CD4-positive, alpha-beta T cell treated with Interleukin-17A for 1 hour (primary cell): ENCODE data around the gene SREK1.
A peak's percentile ranks its signal among the peaks of the same experiment; 100 is the strongest.
"Not testable (repeated sequence)": the region's sequence is repeated elsewhere in the genome, so short reads cannot be mapped to it uniquely, and the experiment has no call there.

ENCODE experiments used
- DNase-seq: peaks from one replicate; pipeline ENCODE4 v3.0.0-alpha.2; 2020

SREK1 gene, protein sequence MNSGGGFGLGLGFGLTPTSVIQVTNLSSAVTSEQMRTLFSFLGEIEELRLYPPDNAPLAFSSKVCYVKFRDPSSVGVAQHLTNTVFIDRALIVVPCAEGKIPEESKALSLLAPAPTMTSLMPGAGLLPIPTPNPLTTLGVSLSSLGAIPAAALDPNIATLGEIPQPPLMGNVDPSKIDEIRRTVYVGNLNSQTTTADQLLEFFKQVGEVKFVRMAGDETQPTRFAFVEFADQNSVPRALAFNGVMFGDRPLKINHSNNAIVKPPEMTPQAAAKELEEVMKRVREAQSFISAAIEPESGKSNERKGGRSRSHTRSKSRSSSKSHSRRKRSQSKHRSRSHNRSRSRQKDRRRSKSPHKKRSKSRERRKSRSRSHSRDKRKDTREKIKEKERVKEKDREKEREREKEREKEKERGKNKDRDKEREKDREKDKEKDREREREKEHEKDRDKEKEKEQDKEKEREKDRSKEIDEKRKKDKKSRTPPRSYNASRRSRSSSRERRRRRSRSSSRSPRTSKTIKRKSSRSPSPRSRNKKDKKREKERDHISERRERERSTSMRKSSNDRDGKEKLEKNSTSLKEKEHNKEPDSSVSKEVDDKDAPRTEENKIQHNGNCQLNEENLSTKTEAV

DNA sequence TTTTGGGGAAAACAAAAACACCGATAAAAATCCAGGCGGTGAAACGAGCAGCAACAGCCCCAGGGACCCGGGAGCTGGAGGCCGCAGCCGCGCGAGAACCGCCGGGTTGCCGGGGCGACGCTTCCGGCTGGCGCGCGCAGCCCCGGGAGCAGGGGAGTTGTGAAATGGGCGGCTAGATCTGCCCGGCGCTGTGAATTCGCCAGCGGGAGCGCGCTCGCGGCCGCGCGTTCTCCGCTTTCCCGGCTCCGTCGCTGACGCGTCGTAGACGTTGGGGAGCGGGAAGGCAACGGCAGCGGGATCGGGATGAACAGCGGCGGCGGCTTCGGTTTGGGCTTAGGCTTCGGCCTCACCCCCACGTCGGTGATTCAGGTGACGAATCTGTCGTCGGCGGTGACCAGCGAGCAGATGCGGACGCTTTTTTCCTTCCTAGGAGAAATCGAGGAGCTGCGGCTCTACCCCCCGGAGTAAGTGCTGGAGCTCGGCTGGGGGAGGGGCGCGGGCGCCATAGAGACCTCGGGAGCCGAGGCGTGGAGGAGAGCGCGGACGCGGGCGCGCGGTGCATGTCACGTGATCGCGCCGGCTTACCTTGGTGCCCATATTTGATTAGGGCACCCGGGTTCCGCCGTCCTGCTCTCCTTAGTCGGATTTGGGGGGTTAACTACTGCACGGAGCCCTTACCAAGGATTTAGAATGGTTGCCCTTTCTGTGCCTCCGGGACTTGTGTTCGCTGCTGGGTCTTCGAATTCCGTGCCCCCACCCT lies at the start of gene SREK1:
Gene SREK1 (plus strand): TSS at position 227 of the 760 bp plus-strand sequence. CDS start 77 bp downstream, at position 304.
- peak; percentile 88 for DNase-seq

DNA sequence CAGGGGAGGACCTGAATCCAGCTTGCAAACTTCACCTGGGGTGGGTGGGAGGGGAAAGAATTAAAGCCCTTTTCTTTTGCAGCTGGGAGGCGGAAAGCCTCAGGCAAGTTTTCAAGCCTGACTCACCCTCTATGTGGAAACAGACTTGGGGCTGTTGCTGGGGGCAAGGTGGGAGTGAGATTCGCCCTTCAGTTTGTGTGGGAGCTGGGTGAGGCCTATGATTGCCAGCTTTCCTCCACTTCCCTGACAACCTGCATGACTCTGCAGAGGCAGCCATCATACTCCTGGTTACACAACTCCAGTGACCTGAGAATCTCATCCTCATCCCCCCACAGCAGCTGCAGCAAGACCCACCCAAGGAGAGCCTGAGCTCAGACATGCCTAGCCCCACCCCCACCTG lies 43.2 kb upstream of the SREK1 start:
- DNase-seq: no peak

DNA sequence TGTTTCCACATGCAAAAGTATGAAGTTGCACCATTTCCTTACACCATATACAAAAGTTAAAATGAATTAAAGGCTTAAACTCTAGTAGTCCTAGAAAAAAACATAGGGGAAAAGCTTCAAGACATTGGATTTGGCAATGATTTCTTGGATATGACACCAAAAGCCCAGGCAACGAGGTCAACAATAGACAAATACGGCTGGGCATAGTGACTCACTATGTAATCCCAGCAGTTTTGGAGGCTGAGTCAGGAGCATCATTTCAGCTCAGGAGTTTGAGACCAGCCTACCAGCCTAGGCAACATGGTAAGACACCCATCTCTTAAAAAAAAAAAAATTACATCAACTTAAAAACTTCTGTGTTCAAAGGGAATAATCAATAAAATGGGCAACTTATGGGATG lies 30.9 kb upstream of the SREK1 start:
- no peak for DNase-seq

DNA sequence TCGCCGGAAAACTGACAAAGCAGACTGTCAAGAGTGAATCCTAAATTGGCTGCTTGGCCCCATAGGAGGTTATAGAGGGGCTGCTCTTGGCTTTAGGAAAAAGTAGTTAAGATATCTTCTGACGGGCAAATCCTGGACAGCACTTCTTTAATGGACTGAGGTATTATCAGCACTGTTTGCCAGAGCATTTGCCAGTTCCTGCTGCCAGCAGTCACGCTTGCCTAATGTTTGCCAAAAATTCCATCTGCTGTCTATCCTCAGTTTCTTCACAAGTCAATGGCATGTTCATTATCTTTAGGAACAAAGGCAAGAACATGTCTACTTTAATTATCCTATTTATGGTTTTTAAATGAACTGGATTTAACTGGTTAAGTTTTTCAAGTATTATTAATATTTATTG lies 25.8 kb upstream of the SREK1 start:
- DNase-seq: no peak

DNA sequence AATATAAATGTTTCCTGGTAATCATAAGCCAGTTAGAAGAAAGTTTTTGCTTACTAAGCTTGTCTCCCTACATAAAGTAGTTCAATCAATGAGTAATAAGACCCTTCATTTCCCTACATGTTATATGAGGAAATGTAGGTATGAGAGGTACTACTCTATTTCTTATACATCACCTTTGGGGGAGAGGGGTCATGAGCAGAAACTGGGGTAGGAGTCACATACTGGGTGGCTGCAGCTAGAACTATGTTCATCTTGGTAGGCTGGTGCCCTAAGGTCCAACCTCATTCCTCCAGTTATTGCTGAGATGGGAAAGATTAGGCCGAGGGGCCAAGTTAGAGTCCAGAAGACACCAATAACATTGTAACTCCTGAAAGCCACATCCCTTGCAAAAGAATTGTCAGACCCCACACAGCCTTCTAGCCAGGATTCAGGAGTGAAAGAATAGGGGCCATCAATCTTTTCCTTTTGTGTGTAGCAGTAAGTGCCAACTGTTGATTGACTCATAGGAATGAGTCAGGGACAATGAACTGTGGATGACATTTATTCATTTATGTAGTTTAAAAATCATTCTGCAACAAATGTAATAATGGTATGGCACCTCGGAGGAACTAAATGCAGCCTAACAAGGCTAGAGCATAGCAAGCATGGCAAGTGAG lies 21.6 kb upstream of the SREK1 start:
- no peak for DNase-seq

DNA sequence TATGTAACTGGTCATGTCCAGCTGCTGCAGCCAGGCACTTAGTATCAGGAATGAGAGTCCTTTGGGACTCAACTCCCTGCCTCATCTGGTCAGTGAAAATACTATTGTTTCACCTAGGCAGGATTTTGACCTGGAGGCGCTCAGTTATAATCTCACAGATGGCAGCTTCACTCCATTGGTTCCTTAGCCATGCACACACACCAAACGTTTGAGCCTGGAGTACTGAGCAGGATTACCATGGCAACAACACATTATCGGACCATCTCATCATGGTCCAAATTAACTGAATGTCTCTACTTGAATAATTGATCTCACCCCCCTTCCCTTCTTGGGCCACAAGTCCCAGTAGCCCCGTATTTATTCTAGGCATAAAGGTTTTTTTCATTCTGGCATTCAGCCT lies 15.0 kb upstream of the SREK1 start:
- DNase-seq: no peak

DNA sequence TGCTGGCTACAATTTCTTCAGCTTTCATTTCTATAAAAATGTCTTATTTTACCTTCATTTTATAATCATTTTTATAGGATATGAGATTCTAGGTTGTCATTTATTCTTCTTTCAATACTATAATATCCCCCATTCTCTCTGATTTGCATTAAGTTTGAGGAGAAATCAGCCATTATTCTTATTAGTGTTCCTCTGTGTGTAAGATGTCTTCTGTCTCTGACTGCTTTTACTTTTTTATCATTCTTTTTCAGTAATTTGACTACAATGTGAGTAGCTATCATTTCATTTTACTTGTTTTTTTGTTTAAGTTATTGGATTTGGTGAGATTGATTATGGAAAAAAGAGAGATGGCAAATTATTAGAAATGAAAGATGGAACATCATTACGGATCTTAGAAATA lies 13.6 kb upstream of the SREK1 start:
- no peak for DNase-seq

DNA sequence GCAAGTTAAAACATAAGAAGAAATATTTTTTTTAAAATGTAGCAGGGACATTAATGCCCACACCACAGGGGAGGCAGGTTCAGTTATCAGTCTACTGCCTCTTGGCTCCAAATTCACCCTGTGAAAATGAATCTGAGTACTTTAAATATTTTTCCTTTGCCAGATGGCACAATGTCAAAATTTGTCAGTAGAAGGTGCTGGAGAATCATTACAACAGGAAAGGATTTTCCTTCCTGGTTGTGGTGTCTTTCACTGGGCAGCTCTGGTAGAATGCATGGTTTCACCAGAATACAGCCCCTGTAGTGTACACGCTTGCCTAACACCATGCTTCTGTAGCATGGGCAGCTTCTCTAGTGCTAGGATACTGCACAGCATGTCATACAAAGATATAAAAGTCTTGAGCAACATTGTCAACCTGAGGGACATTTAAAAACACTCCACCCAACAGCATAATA lies 9.7 kb upstream of the SREK1 start:
- DNase-seq: no peak

DNA sequence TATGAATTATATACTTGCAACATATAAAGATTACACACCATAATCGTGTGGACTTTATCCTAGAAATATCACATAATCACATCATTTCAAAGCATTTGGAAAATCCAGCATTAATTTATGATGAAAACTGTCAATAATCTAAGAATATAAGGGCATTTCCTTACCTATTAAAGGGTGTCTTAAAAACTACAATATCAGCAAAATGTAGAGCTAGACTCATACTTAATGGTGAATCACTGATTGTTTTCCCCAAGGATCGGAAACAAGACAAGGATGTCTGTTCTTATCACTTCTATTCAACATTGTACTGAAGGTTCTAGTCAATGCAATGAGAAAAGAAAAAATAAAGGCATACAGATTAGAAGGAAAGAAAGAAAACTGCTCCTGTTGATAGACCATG lies 8.0 kb upstream of the SREK1 start:
- no peak for DNase-seq

DNA sequence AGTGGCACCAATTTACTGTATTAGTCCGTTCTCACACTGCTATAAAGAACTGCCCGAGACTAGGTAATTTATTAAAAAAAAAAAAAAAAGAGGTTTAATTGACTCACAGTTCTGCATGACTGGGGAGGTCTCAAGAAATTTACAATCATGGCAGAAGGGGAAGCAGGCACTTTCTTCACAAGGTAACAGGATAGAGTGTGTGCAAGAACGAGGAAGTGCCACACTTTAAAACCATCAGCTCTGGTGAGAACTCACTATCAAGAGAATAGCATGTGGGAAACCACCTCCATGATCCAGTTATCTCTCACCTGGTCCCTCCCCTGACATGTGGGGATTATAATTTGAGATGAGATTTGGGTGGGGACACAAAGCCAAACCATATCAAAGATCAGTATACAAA lies 7.2 kb upstream of the SREK1 start:
- not testable (repeated sequence) for DNase-seq

DNA sequence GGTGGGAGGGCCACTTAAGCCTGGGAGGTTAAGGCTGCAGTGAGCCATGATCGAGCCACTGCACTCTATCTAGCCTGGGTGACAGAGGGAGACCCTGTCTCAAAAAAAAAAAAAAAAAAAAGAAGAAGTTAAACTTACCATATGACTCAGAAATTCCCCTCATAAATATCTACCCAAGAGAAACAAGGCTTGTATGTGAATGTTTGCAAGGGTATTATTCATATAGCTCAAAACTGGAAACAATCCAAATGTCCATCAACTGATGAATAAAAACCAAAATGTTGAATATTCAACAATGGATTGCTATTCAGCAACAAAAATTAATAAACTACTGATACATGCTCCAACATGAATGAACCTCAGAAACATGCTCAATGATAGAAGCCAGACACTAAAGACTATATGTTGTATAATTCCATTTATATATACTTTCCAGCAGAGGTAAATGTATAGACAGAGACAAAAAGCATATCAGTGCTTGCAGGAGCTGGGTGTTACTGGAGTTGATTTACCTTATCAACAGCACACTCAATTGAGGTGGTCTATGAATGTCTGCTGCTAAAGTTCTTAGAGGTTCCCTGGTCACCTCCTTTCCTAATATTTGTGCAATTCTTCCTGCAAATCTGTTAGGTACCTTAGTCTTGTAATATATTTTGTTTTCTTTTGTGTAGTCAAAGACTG lies 5.3 kb upstream of the SREK1 start:
- no peak for DNase-seq

DNA sequence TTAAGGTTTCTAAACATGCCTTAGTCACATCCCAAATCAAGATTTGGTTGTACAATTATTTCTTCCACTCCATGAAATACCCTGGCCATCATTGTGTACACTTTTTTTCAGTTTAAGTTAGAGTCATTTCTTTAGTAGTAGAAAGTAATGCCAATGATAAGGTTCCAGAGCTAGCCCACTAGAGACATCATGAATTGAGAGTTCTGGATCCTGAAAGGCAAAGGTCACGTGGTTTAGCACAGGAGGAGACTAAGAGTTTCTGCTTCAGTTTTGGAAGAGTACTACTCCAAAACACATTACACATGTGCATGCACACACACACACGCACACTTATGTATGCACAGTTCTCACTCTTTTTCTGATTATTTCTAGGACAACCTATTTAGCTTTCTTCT lies 4.8 kb upstream of the SREK1 start:
- no peak for DNase-seq

DNA sequence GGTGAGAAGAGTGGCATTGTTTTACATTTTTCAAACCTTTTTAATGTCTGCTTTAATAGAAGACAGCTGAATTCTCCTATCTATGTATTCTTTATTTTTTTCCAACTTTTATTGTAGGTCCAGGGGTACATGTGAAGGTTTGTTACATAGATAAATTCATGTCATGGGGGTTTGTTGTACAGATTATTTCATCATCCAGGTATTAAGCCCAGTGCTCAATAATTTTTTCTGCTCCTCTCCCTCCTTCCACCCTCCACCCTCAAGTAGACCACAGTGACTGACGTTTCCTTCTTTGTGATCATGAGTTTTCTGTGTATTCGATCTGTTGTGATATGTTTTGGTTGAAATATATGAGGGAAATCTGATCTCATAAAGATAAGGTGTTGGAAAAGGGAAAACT lies 1.7 kb upstream of the SREK1 start:
- DNase-seq: no peak

DNA sequence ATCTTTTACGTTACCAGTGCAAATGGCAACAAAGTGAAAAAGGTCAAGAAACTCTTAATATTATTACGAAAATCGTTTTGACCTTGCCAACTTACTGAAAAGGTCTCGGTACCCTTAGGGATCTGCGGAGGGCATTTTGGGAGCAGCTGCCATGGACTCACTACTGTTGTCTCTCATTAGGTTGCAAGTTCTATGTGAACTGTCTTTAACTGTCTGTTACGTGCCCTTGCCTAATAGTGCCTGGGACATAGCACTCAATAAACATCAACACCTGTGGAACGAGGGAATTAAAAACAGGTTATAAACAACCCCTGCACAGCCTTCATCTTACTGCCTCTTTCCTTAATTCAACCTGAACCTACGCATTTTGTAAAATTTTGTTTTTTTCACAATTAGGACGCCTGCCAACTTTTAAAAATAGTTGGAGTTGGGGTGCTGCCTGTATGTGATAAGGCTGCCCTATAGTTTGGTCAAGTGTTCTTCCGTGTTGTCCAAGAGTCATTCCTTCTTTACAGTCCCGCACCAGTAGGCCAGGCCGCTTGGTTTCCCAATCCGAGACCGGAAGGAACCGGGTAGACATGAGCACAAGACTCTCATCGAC lies 527 bp upstream of the SREK1 start:
- no peak for DNase-seq

DNA sequence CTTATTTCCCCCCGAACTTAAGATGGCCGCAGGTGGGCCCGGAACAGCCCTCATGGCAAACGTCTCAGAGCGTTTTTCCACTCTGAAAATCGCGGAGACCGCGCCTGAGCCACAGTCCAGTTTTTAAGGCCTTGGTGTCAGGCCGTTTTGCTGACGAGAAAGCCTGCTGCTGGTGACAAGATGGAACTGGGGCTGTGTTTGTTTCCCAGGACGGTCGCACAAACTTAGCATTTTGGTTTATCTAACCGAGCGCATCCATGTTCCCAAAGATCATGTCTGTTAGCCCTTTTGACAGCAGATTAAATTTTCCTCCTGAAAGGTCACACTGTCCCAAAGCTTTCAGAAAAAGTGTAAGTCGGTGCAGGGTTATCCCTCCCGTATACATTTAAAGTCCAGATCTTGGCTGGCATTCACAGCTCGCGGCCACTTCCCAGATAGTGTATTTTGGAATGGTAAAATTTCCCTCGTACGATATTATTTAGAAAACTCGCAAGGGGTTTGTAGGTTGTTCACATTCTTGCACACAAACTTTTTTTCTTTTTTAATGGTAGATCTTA lies 812 bp downstream of the SREK1 start:
- DNase-seq: no peak

DNA sequence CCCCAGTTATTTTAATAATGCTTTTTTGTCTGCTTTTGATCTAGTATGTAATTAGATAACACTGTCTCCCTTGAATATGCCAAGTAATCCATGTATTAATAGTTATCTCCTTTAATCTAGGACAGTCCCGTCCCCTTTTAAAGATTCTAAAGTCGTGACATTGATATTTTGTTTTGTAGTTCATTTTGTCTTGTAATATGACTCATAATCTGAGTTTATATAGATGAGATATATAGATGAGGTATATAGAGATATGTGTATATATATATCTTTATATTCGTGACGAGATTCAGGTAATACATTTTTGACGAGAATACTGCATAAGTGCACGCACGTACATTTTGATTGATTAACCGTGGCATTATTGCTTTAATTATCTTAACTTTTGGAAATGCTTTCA lies 1.6 kb downstream of the SREK1 start:
- DNase-seq: no peak

DNA sequence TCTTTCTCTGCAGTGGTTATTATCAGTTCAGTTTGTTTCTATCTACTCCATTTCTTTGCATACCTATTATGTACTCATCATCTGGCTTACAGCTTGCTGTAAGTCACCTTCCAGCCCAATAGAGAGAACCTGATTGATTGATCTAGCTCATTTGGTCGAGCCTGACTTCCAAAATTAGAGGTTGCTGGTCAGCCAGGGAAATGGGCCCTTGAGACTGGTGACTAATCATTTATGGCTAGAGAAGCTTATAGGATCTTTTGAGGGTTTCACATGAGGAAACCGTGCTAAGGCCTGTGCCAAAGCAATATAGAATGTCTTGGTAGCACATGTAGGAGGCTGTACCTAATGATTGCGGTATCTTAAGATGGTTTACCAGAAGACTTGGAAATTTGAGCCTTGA lies 5.8 kb downstream of the SREK1 start:
- DNase-seq: no peak

DNA sequence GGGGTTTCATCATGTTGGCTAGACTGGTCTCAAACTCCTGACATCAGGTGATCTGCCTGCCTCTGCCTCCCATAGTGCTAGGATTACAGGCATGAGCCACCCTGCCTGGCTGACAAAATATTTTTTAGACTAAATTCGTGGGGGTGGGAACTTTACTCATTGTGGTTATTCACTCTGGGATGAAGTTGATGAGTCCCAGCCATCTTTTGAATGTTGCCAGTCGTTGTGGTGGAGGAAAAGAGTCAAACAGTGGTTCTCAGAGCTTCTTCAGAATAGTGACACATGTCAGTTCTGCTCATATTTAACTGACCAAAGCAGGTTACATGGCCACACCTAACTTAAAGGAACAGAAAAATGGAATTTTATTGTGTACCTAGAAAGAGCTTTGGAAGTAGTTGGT lies 6.9 kb downstream of the SREK1 start:
- DNase-seq: no peak

DNA sequence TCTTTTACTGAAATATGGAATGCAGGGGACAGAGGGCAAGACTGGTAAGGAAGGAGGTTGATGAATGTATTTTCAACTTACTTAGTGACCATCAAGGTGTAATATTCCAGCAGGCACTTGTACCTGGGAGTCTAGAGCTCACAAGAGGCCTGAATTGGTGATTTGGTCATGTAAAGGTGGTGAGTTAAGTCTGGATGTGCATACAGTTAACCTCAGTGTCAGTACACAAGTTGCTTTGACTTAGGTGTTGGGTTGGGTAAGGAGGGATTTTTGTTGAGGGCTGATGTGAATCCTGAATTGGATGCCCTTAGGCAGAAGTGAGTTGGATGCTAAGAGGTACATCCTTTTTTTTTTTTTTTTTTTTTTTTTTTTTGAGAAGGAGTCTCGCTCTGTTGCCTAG lies 7.4 kb downstream of the SREK1 start:
- DNase-seq: no peak

DNA sequence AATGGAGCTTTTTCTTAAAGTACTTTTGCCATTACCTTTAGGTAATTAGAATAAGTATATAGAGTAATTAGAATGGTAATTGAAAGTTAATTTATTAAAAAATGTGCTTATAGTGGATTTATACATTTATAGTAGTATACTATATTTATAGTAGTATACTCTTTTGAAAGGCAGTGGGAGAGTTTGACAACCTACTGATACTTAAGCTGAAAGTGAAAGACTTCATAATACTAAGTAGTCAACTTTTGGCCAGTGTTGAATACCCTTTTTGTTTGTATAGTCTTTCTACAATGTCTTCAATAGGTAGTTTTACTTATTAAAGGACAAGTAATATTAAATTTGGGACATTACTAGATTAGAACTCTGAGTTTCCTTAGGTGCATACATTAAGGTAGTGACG lies 12.9 kb downstream of the SREK1 start:
- no peak for DNase-seq

DNA sequence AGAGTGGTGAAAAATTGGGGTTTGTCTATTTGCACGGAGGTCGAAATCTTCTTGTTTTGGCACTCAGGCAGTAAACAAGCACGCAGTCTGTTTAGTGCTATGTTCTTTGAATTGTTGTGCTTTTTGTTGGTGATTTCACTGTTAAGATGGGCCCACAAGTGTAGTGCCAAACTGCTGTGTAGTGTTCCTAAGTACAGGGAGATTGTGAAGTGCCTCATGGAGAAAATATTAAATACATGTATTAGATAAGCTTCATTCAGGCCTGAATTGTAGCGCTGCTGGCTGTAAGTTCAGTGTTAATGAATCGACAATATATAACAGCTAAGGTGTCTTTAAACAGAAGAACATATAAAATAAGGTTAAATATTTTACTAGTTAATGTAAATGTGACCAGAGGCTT lies 17.3 kb downstream of the SREK1 start:
- DNase-seq: no peak
